ENCODE measurements around the gene F2R. TPM values are rescaled to one million over a fixed set of nuclear protein-coding genes. Genes with fewer than 3 reads are reported as not detected.

Gene F2R
- 15.3 TPM for total RNA-seq
- 10 to 100 TPM; 17.5 to 42.2 (median 25.9) TPM for polyA plus RNA-seq (ENCODE audit: insufficient read depth in 1 of 8, insufficient read length in 8 of 8, low replicate concordance in 1 of 8)
- long read RNA-seq, donor 1, partial matches to known transcripts = 0 of 2 reads
- long read RNA-seq, donor 1, other reads (novel, unspliced or antisense) = 0 of 2 reads
- long read RNA-seq, donor 2, partial matches to known transcripts = 0 of 3 reads
- long read RNA-seq, donor 2, other reads (novel, unspliced or antisense) = 0 of 3 reads
- long read RNA-seq, donor 3, transcript F2R-201 (2 exons, 3,821 nt) = major isoform, 6 of 19 reads
- long read RNA-seq, donor 3, partial matches to known transcripts = 13 of 19 reads
- long read RNA-seq, donor 3, other reads (novel, unspliced or antisense) = 0 of 19 reads
- long read RNA-seq, donor 4, transcript F2R-201 (2 exons, 3,821 nt) = major isoform, 6 of 6 reads
- long read RNA-seq, donor 4, partial matches to known transcripts = 0 of 6 reads
- long read RNA-seq, donor 4, other reads (novel, unspliced or antisense) = 0 of 6 reads
- long read RNA-seq, donor 5, transcript F2R-201 (2 exons, 3,821 nt) = major isoform, 24 of 24 reads
- long read RNA-seq, donor 5, partial matches to known transcripts = 0 of 24 reads
- long read RNA-seq, donor 5, other reads (novel, unspliced or antisense) = 0 of 24 reads
- long read RNA-seq, donor 6, transcript F2R-201 (2 exons, 3,821 nt) = major isoform, 15 of 15 reads
- long read RNA-seq, donor 6, partial matches to known transcripts = 0 of 15 reads
- long read RNA-seq, donor 6, other reads (novel, unspliced or antisense) = 0 of 15 reads
- long read RNA-seq, donor 7, transcript F2R-201 (2 exons, 3,821 nt) = major isoform, 18 of 18 reads
- long read RNA-seq, donor 7, partial matches to known transcripts = 0 of 18 reads
- long read RNA-seq, donor 7, other reads (novel, unspliced or antisense) = 0 of 18 reads
- long read RNA-seq, donor 8, transcript F2R-201 (2 exons, 3,821 nt) = major isoform, 14 of 14 reads
- long read RNA-seq, donor 8, partial matches to known transcripts = 0 of 14 reads
- long read RNA-seq, donor 8, other reads (novel, unspliced or antisense) = 0 of 14 reads
- long read RNA-seq, donor 9, transcript F2R-201 (2 exons, 3,821 nt) = major isoform, 12 of 12 reads
- long read RNA-seq, donor 9, partial matches to known transcripts = 0 of 12 reads
- long read RNA-seq, donor 9, other reads (novel, unspliced or antisense) = 0 of 12 reads
- long read RNA-seq, donor 10, transcript F2R-201 (2 exons, 3,821 nt) = major isoform, 14 of 14 reads
- long read RNA-seq, donor 10, partial matches to known transcripts = 0 of 14 reads
- long read RNA-seq, donor 10, other reads (novel, unspliced or antisense) = 0 of 14 reads
- long read RNA-seq, donor 11, transcript F2R-201 (2 exons, 3,821 nt) = major isoform, 13 of 13 reads
- long read RNA-seq, donor 11, partial matches to known transcripts = 0 of 13 reads
- long read RNA-seq, donor 11, other reads (novel, unspliced or antisense) = 0 of 13 reads

- Histone ChIP-seq H3K9me3 (replicated peaks; ENCODE audit: control insufficient read depth, low read depth, low read length) (no peaks in the 10 kb centered on the region), H3K4me3 (ENCODE audit: low read length) (peak within 1 kb of the TSS; percentile 52), H3K27ac (ENCODE audit: low read length) (peak within 1 kb of the TSS; percentile 65), H3K36me3 (ENCODE audit: control insufficient read depth, insufficient read depth, low read length) (no peaks in the 10 kb centered on the region), H3K27me3 (ENCODE audit: control insufficient read depth, insufficient read depth, low read length) (peaks cover 25% of the 10 kb centered on the region), H3K4me1 (ENCODE audit: control insufficient read depth, insufficient read depth, low read length) (peaks cover 7% of the 10 kb centered on the region)
- peak; percentile 79 for DNase-seq
- WGBS (ENCODE audit: insufficient coverage) = under 1% methylated on average over 78 of the region's 82 CpGs
Observed at GRCh38 chr5:76715736-76716455, at the start of gene F2R. F2R (plus strand) TSS chr5:76716126; CDS start chr5:76716308, 182 bp downstream.

- H3K4me1 ChIP-seq (ENCODE audit: control insufficient read depth, insufficient read depth, low read length) = no peaks in the 10 kb centered on the region
- H3K27me3 ChIP-seq (ENCODE audit: control insufficient read depth, insufficient read depth, low read length) = no peaks in the 10 kb centered on the region
- H3K27ac ChIP-seq (ENCODE audit: low read length) = no peak overlapping the region
- no peak for DNase-seq
- H3K36me3 ChIP-seq (ENCODE audit: control insufficient read depth, insufficient read depth, low read length) = no peaks in the 10 kb centered on the region
- H3K9me3 ChIP-seq (replicated peaks; ENCODE audit: control insufficient read depth, low read depth, low read length) = no peaks in the 10 kb centered on the region
- 88% methylated on average over 1 of the region's 2 CpGs for WGBS (ENCODE audit: insufficient coverage)
- no peak overlapping the region for H3K4me3 ChIP-seq (ENCODE audit: low read length)
Observed at GRCh38 chr5:76667495-76667894, 48.4 kb upstream of the F2R start.

- no peak for DNase-seq
- H3K4me3 ChIP-seq (ENCODE audit: low read length) = no peak overlapping the region
- H3K27ac ChIP-seq (ENCODE audit: low read length) = no peak overlapping the region
- H3K4me1 ChIP-seq (ENCODE audit: control insufficient read depth, insufficient read depth, low read length) = no peaks in the 10 kb centered on the region
- no peaks in the 10 kb centered on the region for H3K36me3 ChIP-seq (ENCODE audit: control insufficient read depth, insufficient read depth, low read length)
- no peaks in the 10 kb centered on the region for H3K27me3 ChIP-seq (ENCODE audit: control insufficient read depth, insufficient read depth, low read length)
- whole genome bisulfite sequencing (ENCODE audit: insufficient coverage) = 86% methylated on average over 5 of the region's 5 CpGs
- no peaks in the 10 kb centered on the region for H3K9me3 ChIP-seq (replicated peaks; ENCODE audit: control insufficient read depth, low read depth, low read length)
Observed at GRCh38 chr5:76669245-76669644, 46.7 kb upstream of the F2R start.

GRCh38 chr5:76670508-76670907 is 45.4 kb upstream of the F2R start:
- Histone ChIP-seq H3K27ac (ENCODE audit: low read length) (no peak overlapping the region), H3K36me3 (ENCODE audit: control insufficient read depth, insufficient read depth, low read length) (no peaks in the 10 kb centered on the region)

GRCh38 chr5:76672242-76672641 is 43.7 kb upstream of the F2R start:
- Histone ChIP-seq H3K27ac (ENCODE audit: low read length) (no peak overlapping the region), H3K27me3 (ENCODE audit: control insufficient read depth, insufficient read depth, low read length) (no peaks in the 10 kb centered on the region), H3K36me3 (ENCODE audit: control insufficient read depth, insufficient read depth, low read length) (no peaks in the 10 kb centered on the region), H3K4me3 (ENCODE audit: low read length) (no peak overlapping the region), H3K4me1 (ENCODE audit: control insufficient read depth, insufficient read depth, low read length) (no peaks in the 10 kb centered on the region), H3K9me3 (replicated peaks; ENCODE audit: control insufficient read depth, low read depth, low read length) (no peaks in the 10 kb centered on the region)
- WGBS (ENCODE audit: insufficient coverage) = no CpG with 5 or more reads among the region's 2 CpGs
- DNase-seq = no peak

More at GRCh38 chr5:76670508-76670907, 45.4 kb upstream of the F2R start:
- WGBS (ENCODE audit: insufficient coverage) = no CpG with 5 or more reads among the region's 3 CpGs
- Histone ChIP-seq H3K4me3 (ENCODE audit: low read length) (no peak overlapping the region), H3K27me3 (ENCODE audit: control insufficient read depth, insufficient read depth, low read length) (no peaks in the 10 kb centered on the region), H3K9me3 (replicated peaks; ENCODE audit: control insufficient read depth, low read depth, low read length) (no peaks in the 10 kb centered on the region), H3K4me1 (ENCODE audit: control insufficient read depth, insufficient read depth, low read length) (no peaks in the 10 kb centered on the region)
- DNase-seq = no peak

GRCh38 chr5:76673125-76673524 is 42.8 kb upstream of the F2R start:
- DNase-seq = no peak
- Histone ChIP-seq H3K9me3 (replicated peaks; ENCODE audit: control insufficient read depth, low read depth, low read length) (no peaks in the 10 kb centered on the region), H3K27ac (ENCODE audit: low read length) (no peak overlapping the region), H3K27me3 (ENCODE audit: control insufficient read depth, insufficient read depth, low read length) (no peaks in the 10 kb centered on the region), H3K36me3 (ENCODE audit: control insufficient read depth, insufficient read depth, low read length) (no peaks in the 10 kb centered on the region), H3K4me3 (ENCODE audit: low read length) (no peak overlapping the region), H3K4me1 (ENCODE audit: control insufficient read depth, insufficient read depth, low read length) (no peaks in the 10 kb centered on the region)

GRCh38 chr5:76674330-76675066 is 41.4 kb upstream of the F2R start:
- H3K4me3 ChIP-seq (ENCODE audit: low read length) = no peak overlapping the region
- WGBS (ENCODE audit: insufficient coverage) = 83% methylated on average over 3 of the region's 8 CpGs
- no peak for DNase-seq
- H3K9me3 ChIP-seq (replicated peaks; ENCODE audit: control insufficient read depth, low read depth, low read length) = no peaks in the 10 kb centered on the region
- H3K4me1 ChIP-seq (ENCODE audit: control insufficient read depth, insufficient read depth, low read length) = no peaks in the 10 kb centered on the region
- no peak overlapping the region for H3K27ac ChIP-seq (ENCODE audit: low read length)
- H3K27me3 ChIP-seq (ENCODE audit: control insufficient read depth, insufficient read depth, low read length) = no peaks in the 10 kb centered on the region
- no peaks in the 10 kb centered on the region for H3K36me3 ChIP-seq (ENCODE audit: control insufficient read depth, insufficient read depth, low read length)

GRCh38 chr5:76675364-76675763 is 40.6 kb upstream of the F2R start:
- Histone ChIP-seq H3K4me1 (ENCODE audit: control insufficient read depth, insufficient read depth, low read length) (no peaks in the 10 kb centered on the region), H3K27me3 (ENCODE audit: control insufficient read depth, insufficient read depth, low read length) (no peaks in the 10 kb centered on the region), H3K9me3 (replicated peaks; ENCODE audit: control insufficient read depth, low read depth, low read length) (no peaks in the 10 kb centered on the region), H3K27ac (ENCODE audit: low read length) (no peak overlapping the region), H3K36me3 (ENCODE audit: control insufficient read depth, insufficient read depth, low read length) (no peaks in the 10 kb centered on the region), H3K4me3 (ENCODE audit: low read length) (no peak overlapping the region)
- no CpG with 5 or more reads among the region's 1 CpG for WGBS (ENCODE audit: insufficient coverage)
- no peak for DNase-seq

Data from muscle of leg (tissue), 16 donors.